Stimulated activated CD8-positive, alpha-beta memory T cell treated with anti-CD3 and anti-CD28 coated beads, Interleukin-7, amount 100 ng/mL, for 48 hours (primary cell): ENCODE data around the gene ADAMTS9.

Source experiments
- DNase-seq, 2 donors: peaks; one replicate each; pipeline ENCODE4 v3.0.0-alpha.2; 2020; ENCODE audit warnings: low read depth in 1 of 2; ENCODE audit errors: extremely low read depth in 1 of 2

The ADAMTS9 gene

GRCh38 chr3:64496786-64497490 lies 190.9 kb downstream of the ADAMTS9 start:
- DNase-seq: no peak

GRCh38 chr3:64495781-64496334 lies 191.9 kb downstream of the ADAMTS9 start:
- DNase-seq: no peak

DNA sequence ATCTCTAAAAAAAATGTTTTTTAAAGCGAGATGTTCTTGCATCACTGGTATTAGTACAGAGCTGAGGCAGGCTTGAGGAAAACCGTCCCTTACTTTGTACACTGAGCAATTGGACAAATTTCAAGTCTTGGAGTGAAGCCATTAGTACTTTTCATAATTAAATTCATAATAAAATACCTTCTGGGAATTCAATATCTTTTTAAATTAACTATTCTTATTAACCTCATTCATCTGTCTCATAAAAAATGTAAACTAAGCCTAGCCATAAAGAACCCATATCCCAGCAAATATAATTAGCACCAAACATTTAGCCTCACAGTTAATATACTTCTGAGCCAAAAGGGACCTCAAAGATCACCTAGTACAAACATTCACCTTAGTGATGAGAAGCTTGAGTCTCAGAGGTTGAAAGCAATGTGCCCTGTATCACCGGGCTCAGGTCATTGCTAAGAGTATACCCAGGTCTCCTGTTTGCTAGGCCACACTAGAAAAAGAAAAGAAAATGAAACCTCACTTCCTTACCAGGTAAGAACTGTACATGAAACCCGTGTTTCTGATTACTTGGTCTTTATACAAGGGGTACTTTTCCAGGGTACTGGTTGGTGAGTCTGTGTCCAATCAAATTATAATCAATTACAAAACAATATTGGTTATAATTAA lies 192.5 kb downstream of the ADAMTS9 start:
- no peak for DNase-seq

- no peak for DNase-seq
These were observed 193.3 kb downstream of the ADAMTS9 start for GRCh38 chr3:64494526-64494925.

DNA sequence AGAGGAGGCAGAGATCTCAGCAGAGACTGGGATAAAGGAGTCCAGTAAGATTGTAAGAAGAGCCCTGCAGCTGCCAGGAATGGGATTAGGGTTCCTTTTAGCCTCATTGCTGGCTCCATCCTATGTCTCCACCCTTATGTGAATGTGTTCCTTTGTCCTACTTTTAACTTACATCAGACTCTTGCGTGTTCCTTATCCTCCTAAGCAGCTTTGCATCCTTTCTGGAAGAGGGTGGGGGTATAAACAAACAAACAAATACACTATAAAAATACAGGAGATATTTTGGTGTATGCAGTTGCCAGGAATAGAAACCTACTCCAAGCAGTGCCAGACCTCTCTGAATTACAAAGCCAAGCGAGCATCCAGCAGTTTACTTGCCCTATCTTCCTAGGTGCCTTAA lies 194.7 kb downstream of the ADAMTS9 start:
- DNase-seq: no peak

- no peak for DNase-seq
These were observed 196.0 kb downstream of the ADAMTS9 start for GRCh38 chr3:64491843-64492242.

DNA sequence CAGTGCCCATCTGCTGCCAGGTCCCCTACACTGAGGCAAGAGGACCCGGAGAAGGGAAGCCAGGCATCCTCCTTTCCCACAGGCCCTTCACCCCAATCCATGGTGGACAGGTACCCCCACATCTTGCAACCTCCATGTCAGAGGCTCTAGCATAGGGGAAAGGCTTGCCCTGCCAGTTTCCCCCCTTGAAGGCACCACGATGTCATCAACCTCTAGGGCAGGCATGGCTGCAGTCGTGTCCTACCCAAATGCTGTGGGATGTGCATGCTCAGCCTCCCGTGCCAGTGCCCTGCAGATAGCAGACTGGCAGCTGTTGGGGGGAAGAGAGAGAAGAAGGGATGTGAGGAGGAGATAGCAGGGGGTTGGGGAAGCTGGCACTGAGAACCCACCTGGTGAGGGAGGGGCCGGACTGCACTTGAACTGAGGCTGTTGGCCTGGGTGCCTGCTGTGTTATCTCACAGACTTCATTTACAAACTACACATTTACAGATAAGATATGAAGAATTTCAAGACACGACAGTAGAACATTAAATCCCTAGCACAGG lies 197.5 kb downstream of the ADAMTS9 start:
- DNase-seq: no peak

DNA sequence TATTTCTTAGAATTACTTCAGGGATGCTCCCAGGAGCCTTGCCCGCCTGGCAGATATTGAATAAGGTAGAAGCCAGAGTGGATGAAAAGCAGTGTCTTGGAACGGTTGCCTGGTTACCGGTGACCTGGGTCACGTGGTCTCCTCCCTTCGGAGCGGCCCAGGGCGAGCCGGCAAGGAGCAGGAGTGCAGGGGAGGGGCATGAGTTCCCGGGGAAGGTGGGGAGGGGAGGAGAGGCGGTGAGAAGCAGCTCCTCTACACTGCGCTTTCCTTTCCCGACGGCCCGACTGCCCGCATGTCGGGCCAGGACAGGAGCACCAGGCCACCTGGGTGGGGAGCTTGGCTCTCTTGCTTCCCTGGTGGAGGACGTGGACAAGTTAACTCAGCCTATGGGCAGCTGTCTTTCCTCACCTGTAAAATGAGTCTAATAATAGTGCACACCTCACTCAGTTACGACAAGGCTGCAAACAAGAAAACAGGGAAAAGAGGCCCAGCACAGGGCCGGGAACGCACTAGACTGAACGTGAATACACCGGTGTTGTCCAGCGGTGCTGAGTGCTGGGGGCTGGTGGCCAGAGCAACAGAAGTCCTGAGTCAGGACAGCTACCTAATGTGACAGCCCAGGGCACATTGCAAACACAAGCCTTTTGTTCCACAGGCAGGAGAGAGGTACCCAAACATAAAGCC lies 198.3 kb downstream of the ADAMTS9 start:
- no peak for DNase-seq

DNA sequence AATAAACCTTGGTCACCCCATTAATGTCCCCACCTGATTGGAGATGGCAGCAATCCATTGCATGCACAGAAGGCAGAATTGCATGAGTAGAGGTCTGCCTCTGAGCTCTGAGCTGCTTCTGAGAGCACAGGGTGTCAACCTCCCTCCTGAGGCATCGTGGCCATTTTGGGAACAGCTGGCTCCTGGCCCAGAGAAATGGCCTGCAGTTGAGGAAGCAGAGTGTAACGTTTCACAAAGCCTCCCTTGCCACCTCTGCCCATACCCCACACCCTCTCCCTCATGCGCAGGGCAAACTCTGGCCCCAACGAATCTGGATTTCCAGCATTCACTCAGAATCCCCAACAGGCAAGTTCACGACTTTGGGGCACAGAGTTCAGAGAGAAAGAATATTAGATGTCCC lies 198.9 kb downstream of the ADAMTS9 start:
- no peak for DNase-seq

- peak; percentile 5 to 38 for DNase-seq
These were observed 203.4 kb downstream of the ADAMTS9 start for GRCh38 chr3:64484289-64484992.

- DNase-seq: no peak
These were observed 204.3 kb downstream of the ADAMTS9 start for GRCh38 chr3:64483467-64483866.

GRCh38 chr3:64475037-64475436 lies 212.8 kb downstream of the ADAMTS9 start:
- DNase-seq: no peak

DNA sequence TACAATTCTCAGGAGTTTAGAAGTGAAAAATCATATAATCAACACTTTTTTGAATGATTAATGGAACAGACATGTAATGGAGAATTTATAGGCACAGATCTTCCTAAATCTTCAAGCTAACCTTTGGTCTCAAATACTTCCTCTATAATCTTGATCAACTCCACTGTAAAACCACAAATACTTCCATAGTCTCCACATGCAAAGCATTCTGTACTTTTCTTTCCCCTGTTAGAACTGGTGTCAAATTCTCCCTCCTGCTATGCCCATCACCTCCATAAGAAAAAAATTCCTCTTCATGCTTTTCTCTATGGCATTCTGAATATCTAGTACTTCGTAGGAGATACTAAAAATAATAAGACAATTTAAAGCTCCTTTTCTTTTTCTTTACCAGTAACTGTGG lies 214.3 kb downstream of the ADAMTS9 start:
- no peak for DNase-seq

DNA sequence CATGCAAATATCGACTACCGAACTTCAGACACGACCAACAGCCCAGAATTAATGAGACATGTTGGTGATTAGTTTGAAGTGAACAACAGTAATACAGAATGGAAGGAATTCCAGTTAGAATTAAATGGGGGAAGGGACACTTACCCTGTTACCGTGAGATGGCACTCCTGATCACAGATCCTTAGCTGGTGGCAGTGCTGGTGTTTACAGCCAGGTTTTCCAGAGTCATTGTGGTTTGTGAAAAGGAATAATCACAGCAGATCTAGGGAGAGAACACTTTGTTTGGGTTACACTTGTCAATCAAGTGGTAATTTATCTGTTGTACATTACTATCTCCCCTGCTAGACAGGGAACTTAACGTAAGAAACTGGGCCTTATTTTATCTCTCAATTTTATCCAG lies 217.4 kb downstream of the ADAMTS9 start:
- DNase-seq: no peak

DNA sequence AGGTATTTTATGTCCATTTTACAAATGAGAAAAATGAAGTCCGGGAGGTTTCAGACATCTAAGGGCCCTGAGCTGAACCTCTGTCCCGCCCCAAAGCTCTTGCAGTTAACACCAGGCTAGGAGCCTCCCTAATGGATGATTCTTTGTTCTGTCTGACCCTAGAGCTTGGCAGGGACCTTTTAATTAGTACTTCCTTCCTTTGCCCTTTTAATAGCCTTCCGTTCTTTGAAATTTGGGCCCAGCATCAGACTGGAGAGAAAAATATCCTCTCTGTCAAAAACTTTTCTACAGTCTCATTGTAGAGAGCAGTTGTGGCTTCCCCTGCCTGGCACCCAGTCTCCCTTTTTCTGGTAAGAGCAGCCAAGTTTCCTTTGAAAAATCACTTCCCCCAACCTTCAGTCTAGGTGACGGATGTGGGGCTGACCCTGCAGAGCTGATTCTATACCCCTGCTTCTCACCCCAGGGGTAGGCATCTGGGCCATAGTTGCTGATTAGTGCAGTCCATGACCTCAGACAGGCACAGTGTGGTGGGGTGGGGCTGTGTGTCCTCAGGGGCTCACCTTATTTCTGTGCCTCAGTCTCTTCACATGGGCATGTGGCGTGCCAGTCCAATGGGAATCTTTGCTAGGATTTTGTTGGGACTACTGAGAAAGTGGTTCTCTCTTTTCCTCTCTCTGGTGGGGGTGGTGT lies 220.4 kb downstream of the ADAMTS9 start:
- DNase-seq: no peak
